ENCODE results near the gene IL16.
A peak's percentile ranks its signal among the peaks of the same experiment; 100 is the strongest.

IL16 gene

GRCh38 chr15:81261172-81261811 lies 64.6 kb downstream of the IL16 start:
- no peak for TF ChIP-seq CTCF (IDR thresholded peaks at IDR 0.05)
- Histone ChIP-seq H3K27me3 (no peaks in the 10 kb centered on the region), H3K27ac (no peak overlapping the region), H3K4me3 (no peak overlapping the region), H3K4me1 (peaks cover 0 to 11% (median 8%) of the 10 kb centered on the region in 4 donors), H3K9me3 (no peaks in the 10 kb centered on the region), H3K36me3 (no peaks in the 10 kb centered on the region)
- intact Hi-C loops (cut with DNase I; ENCODE audit: low total_unique reads) = no loop called here
- no peak for DNase-seq

- Histone ChIP-seq H3K9me3 (no peaks in the 10 kb centered on the region), H3K27me3 (no peaks in the 10 kb centered on the region), H3K4me1 (peaks cover 0 to 11% (median 9%) of the 10 kb centered on the region in 4 donors), H3K27ac (no peak overlapping the region), H3K4me3 (no peak overlapping the region), H3K36me3 (peaks cover 0 to 6% (median 0%) of the 10 kb centered on the region in 3 donors)
- no peak for TF ChIP-seq CTCF (IDR thresholded peaks at IDR 0.05)
- intact Hi-C loops (cut with DNase I; ENCODE audit: low total_unique reads) = no loop called here
- DNase-seq = no peak
Measured at GRCh38 chr15:81263477-81263876, 66.8 kb downstream of the IL16 start.

- H3K27ac ChIP-seq = no peak overlapping the region
- H3K4me1 ChIP-seq = peaks cover 0 to 11% (median 9%) of the 10 kb centered on the region in 4 donors
- no peak overlapping the region for H3K4me3 ChIP-seq
- DNase-seq = no peak
- no peak for TF ChIP-seq CTCF (IDR thresholded peaks at IDR 0.05)
- intact Hi-C loops (cut with DNase I; ENCODE audit: low total_unique reads) = no loop called here
- peaks cover 0 to 6% (median 0%) of the 10 kb centered on the region in 3 donors for H3K36me3 ChIP-seq
- no peaks in the 10 kb centered on the region for H3K27me3 ChIP-seq
- H3K9me3 ChIP-seq = no peaks in the 10 kb centered on the region
Measured at GRCh38 chr15:81264072-81264857, 67.6 kb downstream of the IL16 start.

- TF ChIP-seq CTCF (IDR thresholded peaks at IDR 0.05) = no peak
- no peak overlapping the region for H3K27ac ChIP-seq
- H3K36me3 ChIP-seq = peaks cover 0 to 6% (median 0%) of the 10 kb centered on the region in 3 donors
- peaks cover 0 to 11% (median 9%) of the 10 kb centered on the region in 4 donors for H3K4me1 ChIP-seq
- no peak overlapping the region for H3K4me3 ChIP-seq
- intact Hi-C loops (cut with DNase I; ENCODE audit: low total_unique reads) = loop anchor here (5.0 kb wide), 2 partner anchors 113 to 158 kb away; no protein-coding TSS in a partner anchor
- no peaks in the 10 kb centered on the region for H3K9me3 ChIP-seq
- no peak for DNase-seq
- no peaks in the 10 kb centered on the region for H3K27me3 ChIP-seq
Measured at GRCh38 chr15:81265256-81265943, 68.7 kb downstream of the IL16 start.

GRCh38 chr15:81265944-81266775 lies 69.5 kb downstream of the IL16 start:
- no peaks in the 10 kb centered on the region for H3K9me3 ChIP-seq
- peak; percentile 84 to 85 for TF ChIP-seq CTCF (IDR thresholded peaks at IDR 0.05)
- H3K27ac ChIP-seq = no peak overlapping the region
- peaks cover 0 to 6% (median 0%) of the 10 kb centered on the region in 3 donors for H3K36me3 ChIP-seq
- peaks cover 0 to 11% (median 9%) of the 10 kb centered on the region in 4 donors for H3K4me1 ChIP-seq
- H3K27me3 ChIP-seq = no peaks in the 10 kb centered on the region
- intact Hi-C loops (cut with DNase I; ENCODE audit: low total_unique reads) = loop anchor here (5.0 kb wide), 2 partner anchors 114 to 159 kb away; no protein-coding TSS in a partner anchor
- DNase-seq = peak; percentile 85 to 87
- H3K4me3 ChIP-seq = no peak overlapping the region

Measured in tibial artery (tissue), 4 donors.